GM12891 (cell line): ENCODE measurements around the gene PCDHGB4.
"Not testable (repeated sequence)": the region's sequence is repeated elsewhere in the genome, so short reads cannot be mapped to it uniquely, and the experiment has no call there.

ENCODE experiments used
- DNase-seq: peaks from one replicate; pipeline ENCODE4 v3.0.0; 2011; ENCODE audit warnings: low spot score; ENCODE audit not compliant: insufficient read length
- FAIRE-seq: peaks from 2 replicates; lab custom pipeline; 2011; peaks lifted over from hg19 to GRCh38; lab: Jason Lieb, UNC
- PAX5 ChIP-seq: IDR thresholded peaks from 2 replicates; pipeline ENCODE4 v1.6.1; 2011; ENCODE audit warnings: low read length, moderate library complexity, mild to moderate bottlenecking; ENCODE audit not compliant: insufficient read depth, severe bottlenecking
- POLR2A ChIP-seq: IDR thresholded peaks from 2 replicates; pipeline ENCODE4 v1.6.1; 2011; ENCODE audit warnings: low read depth, low read length, control low read depth
- POLR2AphosphoS5 ChIP-seq: IDR thresholded peaks from 2 replicates; pipeline ENCODE4 v1.6.1; 2011; ENCODE audit warnings: low read depth, low read length, control low read depth
- POU2F2 ChIP-seq: IDR thresholded peaks from 2 replicates; pipeline ENCODE4 v1.6.1; 2011; ENCODE audit warnings: low read depth, mild to moderate bottlenecking, control low read depth, low read length, moderate library complexity
- SPI1 ChIP-seq: IDR thresholded peaks from 2 replicates; pipeline ENCODE4 v1.6.1; 2011; ENCODE audit warnings: low read depth, low read length, control low read depth
- TAF1 ChIP-seq: IDR thresholded peaks from 2 replicates; pipeline ENCODE4 v1.6.1; 2011; ENCODE audit warnings: low read depth, low read length, control low read depth

The PCDHGB4 gene

GRCh38 chr5:141366016-141366896, 21.2 kb upstream of the PCDHGB4 start:
- no peak for DNase-seq
- FAIRE-seq: no peak
- TF ChIP-seq SPI1 (no peak), POLR2AphosphoS5 (no peak)

GRCh38 chr5:141369994-141370848, 17.3 kb upstream of the PCDHGB4 start, which contains the start of gene PCDHGB3:
TSS of gene PCDHGB3 (plus strand) at chr5:141370242. CDS start at chr5:141370395, 153 bp downstream.
- no peak for TF ChIP-seq SPI1
- TF ChIP-seq POLR2A: no peak
- no peak for TF ChIP-seq POLR2AphosphoS5
- TF ChIP-seq PAX5: no peak
- no peak for TF ChIP-seq TAF1
- no peak for TF ChIP-seq POU2F2
- peak; percentile 43 for DNase-seq
- peak; percentile 5 for FAIRE-seq

- FAIRE-seq (no peak), DNase-seq (no peak)
- TF ChIP-seq POLR2AphosphoS5: no peak
- no peak for TF ChIP-seq TAF1
- no peak for TF ChIP-seq POU2F2
- TF ChIP-seq POLR2A: no peak
- TF ChIP-seq PAX5: no peak
- no peak for TF ChIP-seq SPI1
These were observed 15.7 kb upstream of the PCDHGB4 start for GRCh38 chr5:141371572-141372475.

GRCh38 chr5:141373673-141374317, 13.7 kb upstream of the PCDHGB4 start, which contains the start of gene PCDHGA6:
TSS of gene PCDHGA6 (plus strand) at chr5:141373891. CDS start at chr5:141374084, 193 bp downstream.
- FAIRE-seq (no peak), DNase-seq (no peak)
- no peak for TF ChIP-seq POLR2AphosphoS5
- no peak for TF ChIP-seq SPI1
- no peak for TF ChIP-seq TAF1
- no peak for TF ChIP-seq POU2F2
- TF ChIP-seq PAX5: no peak
- no peak for TF ChIP-seq POLR2A

GRCh38 chr5:141374627-141375026, 12.9 kb upstream of the PCDHGB4 start:
- FAIRE-seq: no peak
- TF ChIP-seq POLR2AphosphoS5 (no peak), PAX5 (no peak), TAF1 (no peak), SPI1 (no peak), POLR2A (no peak), POU2F2 (no peak)
- no peak for DNase-seq

- FAIRE-seq: not testable (repeated sequence)
These were observed 11.9 kb upstream of the PCDHGB4 start for GRCh38 chr5:141375444-141376155.

GRCh38 chr5:141382469-141383294, 4.8 kb upstream of the PCDHGB4 start, which contains the start of gene PCDHGA7:
TSS of gene PCDHGA7 (plus strand) at chr5:141382742. CDS start at chr5:141382900, 158 bp downstream.
- no peak for FAIRE-seq
- TF ChIP-seq POLR2A: no peak
- no peak for TF ChIP-seq TAF1
- TF ChIP-seq SPI1: no peak
- TF ChIP-seq POU2F2: no peak
- TF ChIP-seq POLR2AphosphoS5: no peak
- TF ChIP-seq PAX5: no peak
- DNase-seq: no peak

More at GRCh38 chr5:141375444-141376155, 11.9 kb upstream of the PCDHGB4 start:
- not testable (repeated sequence) for DNase-seq
